Measurements from ENCODE around the gene SLC39A8. TPM values are rescaled to one million over a fixed set of nuclear protein-coding genes. Genes with fewer than 3 reads are reported as not detected.
"Not testable (repeated sequence)": the region's sequence is repeated elsewhere in the genome, so short reads cannot be mapped to it uniquely, and the experiment has no call there.

SLC39A8 gene
- polyA plus RNA-seq, 1 donor, result 8.0 TPM

DNA sequence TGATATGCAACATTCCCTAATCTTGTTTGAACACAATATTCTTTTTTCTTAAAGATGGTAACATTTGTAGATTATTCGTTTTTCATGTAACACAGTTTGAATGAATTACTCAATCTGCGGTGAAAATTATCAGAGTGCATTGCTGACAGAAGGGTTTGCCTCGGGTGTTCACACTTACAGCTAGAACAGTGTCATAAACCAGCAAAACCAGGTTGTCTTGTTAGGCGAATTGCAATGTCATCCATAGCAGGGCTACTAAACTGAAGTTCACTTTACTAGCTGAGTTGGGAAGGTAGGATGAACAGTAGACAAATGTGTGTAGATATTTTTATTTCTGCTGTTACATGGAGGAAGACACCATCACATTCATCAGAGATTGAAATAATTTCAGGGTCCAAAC is 98.9 kb downstream of the SLC39A8 start:
- H3K4me1 ChIP-seq (ENCODE audit: control insufficient read depth, insufficient read depth, low read length), result no peaks in the 10 kb centered on the region
- no peaks in the 10 kb centered on the region for H3K27me3 ChIP-seq (ENCODE audit: control insufficient read depth, insufficient read depth, low read length)
- H3K36me3 ChIP-seq (ENCODE audit: control insufficient read depth, insufficient read depth, low read length), result no peaks in the 10 kb centered on the region
- DNase-seq, result no peak
- no peak overlapping the region for H3K27ac ChIP-seq (ENCODE audit: low read length)
- WGBS (ENCODE audit: insufficient coverage, low lambda C conversion rate), result 67% methylated on average over 2 of the region's 4 CpGs
- H3K4me3 ChIP-seq (ENCODE audit: low read length), result no peak overlapping the region
- H3K9me3 ChIP-seq (ENCODE audit: control insufficient read depth, low read depth, low read length), result peaks cover 12% of the 10 kb centered on the region

DNA sequence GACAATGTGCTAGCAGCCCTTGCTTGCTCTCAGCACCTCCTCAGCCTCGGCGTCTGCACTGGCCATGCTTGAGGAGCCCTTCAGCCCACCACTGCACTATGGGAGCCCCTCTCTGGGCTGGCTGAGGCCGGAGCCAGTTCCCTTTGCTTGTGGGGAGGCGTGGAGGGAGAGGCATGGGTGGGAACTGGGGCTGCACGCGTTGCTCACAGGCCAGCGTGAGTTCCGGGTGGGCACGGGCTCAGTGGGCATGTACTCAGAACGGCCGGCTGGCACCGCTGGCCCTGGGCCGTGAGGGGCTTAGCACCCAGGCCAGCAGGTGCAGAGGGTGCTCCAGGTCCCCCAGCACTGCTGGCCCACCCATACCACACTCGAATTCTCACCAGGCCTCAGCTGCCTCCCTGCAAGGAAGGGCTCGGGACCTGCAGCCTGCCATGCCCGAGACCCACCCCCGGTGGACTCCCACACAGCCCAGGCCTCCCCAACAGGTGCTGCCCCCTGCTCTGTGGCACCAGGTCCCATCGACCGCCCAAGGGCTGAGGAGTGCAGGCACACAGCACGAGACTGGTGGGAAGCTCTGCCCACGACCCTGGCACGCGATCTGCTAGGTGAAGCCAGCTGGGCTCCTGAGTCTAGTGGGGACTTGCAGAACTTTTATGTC is 100.3 kb downstream of the SLC39A8 start:
- WGBS (ENCODE audit: insufficient coverage, low lambda C conversion rate), result no CpG with 5 or more reads among the region's 23 CpGs
- H3K4me1 ChIP-seq (ENCODE audit: control insufficient read depth, insufficient read depth, low read length), result no peaks in the 10 kb centered on the region
- no peaks in the 10 kb centered on the region for H3K27me3 ChIP-seq (ENCODE audit: control insufficient read depth, insufficient read depth, low read length)
- H3K27ac ChIP-seq (ENCODE audit: low read length), result no peak overlapping the region
- no peak for DNase-seq
- no peaks in the 10 kb centered on the region for H3K36me3 ChIP-seq (ENCODE audit: control insufficient read depth, insufficient read depth, low read length)
- no peak overlapping the region for H3K4me3 ChIP-seq (ENCODE audit: low read length)
- H3K9me3 ChIP-seq (ENCODE audit: control insufficient read depth, low read depth, low read length), result peaks cover 8% of the 10 kb centered on the region

DNA sequence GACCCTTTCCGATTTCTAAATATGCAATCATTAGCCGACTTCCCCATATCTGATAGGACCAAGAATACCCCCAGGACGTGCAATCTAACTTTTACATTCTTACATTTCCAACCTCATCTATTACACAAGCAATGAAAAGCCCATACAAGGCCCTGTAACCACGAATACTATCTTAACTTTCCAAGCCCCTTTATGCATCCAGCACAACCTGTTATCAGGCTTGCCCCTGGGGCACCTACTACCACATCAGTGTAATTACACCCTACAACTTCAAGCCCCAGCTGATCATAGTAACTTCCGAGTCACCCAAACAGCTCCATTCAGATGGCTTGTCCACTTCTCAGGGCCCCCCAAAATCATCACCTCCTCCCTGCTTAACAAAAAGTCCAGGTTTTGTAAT is 102.0 kb downstream of the SLC39A8 start:
- WGBS (ENCODE audit: insufficient coverage, low lambda C conversion rate), result no CpG with 5 or more reads among the region's 5 CpGs
- not testable (repeated sequence) for H3K4me3 ChIP-seq (ENCODE audit: low read length); H3K36me3 ChIP-seq (ENCODE audit: control insufficient read depth, insufficient read depth, low read length); H3K4me1 ChIP-seq (ENCODE audit: control insufficient read depth, insufficient read depth, low read length); H3K9me3 ChIP-seq (ENCODE audit: control insufficient read depth, low read depth, low read length); DNase-seq; H3K27me3 ChIP-seq (ENCODE audit: control insufficient read depth, insufficient read depth, low read length); H3K27ac ChIP-seq (ENCODE audit: low read length)

DNA sequence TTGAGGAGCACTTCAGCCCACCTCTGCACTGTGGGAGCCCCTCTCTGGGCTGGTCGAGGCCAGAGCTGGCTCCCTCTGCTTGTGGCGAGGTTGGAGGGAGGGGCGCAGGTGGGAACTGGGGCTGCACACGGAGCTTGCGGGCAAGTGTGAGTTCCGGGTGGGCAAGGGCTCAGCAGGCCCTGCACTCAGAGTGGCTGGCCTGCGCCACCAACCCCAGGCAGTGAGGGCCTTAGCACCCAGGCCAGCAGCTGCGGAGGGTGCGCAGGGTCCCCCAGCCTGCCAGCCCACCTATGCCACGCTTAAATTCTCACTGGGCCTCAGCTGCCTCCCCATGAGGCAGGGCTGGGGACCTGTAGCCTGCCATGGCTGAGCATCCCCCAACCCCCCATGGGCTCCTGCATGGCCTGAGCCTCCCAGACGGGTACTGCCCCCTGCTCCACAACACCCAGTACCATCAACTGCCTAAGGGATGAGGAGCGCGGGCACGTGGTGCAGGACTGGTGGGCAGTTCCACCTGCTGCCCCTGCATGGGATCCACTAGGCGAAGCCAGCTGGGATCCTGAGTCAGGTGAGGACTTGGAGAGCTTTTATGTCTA is 110.9 kb downstream of the SLC39A8 start:
- Histone ChIP-seq H3K9me3 (ENCODE audit: control insufficient read depth, low read depth, low read length) (peaks cover 7% of the 10 kb centered on the region), H3K27me3 (ENCODE audit: control insufficient read depth, insufficient read depth, low read length) (no peaks in the 10 kb centered on the region), H3K4me1 (ENCODE audit: control insufficient read depth, insufficient read depth, low read length) (no peaks in the 10 kb centered on the region), H3K4me3 (ENCODE audit: low read length) (no peak overlapping the region), H3K27ac (ENCODE audit: low read length) (no peak overlapping the region), H3K36me3 (ENCODE audit: control insufficient read depth, insufficient read depth, low read length) (no peaks in the 10 kb centered on the region)
- WGBS (ENCODE audit: insufficient coverage, low lambda C conversion rate), result no CpG with 5 or more reads among the region's 15 CpGs
- no peak for DNase-seq

DNA sequence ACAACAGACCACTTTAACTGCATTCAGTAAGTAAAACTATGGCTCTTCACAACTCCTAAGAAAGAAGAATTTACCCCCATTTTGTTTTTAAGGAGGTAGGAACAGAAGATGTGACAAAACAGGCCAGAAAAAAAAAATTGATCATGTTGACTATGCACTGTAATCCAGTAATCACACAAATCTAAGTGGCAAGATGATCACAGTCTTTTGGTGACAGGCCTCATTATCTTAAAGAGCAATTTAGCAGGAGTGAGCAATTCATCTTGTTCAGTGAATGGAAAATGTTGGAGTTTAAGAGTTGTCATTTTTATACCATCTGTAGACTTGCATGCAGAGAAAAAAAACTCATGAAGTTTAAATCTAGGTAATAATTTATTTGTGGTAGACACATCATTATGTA is 115.1 kb downstream of the SLC39A8 start:
- Histone ChIP-seq H3K4me3 (ENCODE audit: low read length) (no peak overlapping the region), H3K27me3 (ENCODE audit: control insufficient read depth, insufficient read depth, low read length) (no peaks in the 10 kb centered on the region), H3K36me3 (ENCODE audit: control insufficient read depth, insufficient read depth, low read length) (no peaks in the 10 kb centered on the region), H3K4me1 (ENCODE audit: control insufficient read depth, insufficient read depth, low read length) (no peaks in the 10 kb centered on the region), H3K27ac (ENCODE audit: low read length) (no peak overlapping the region), H3K9me3 (ENCODE audit: control insufficient read depth, low read depth, low read length) (peaks cover 7% of the 10 kb centered on the region)
- no peak for DNase-seq

DNA sequence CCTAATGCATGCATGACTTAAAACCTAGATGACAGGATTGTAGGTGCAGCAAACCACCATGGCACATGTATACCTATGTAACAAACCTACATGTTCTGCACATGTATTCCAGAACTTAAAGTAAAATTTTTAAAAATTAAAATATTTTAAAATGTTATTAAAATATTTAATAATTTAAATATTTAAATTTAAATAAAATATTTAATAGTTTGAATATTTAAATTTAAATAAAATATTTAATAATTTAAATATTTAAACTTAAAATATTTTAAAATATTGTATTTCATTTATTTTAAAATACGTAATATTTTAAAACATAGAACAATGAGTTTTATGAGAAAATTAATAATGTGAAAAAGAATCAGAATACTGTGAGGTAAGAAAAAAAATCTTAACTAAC is 117.9 kb downstream of the SLC39A8 start:
- Histone ChIP-seq H3K9me3 (ENCODE audit: control insufficient read depth, low read depth, low read length) (no peaks in the 10 kb centered on the region), H3K36me3 (ENCODE audit: control insufficient read depth, insufficient read depth, low read length) (no peaks in the 10 kb centered on the region), H3K4me1 (ENCODE audit: control insufficient read depth, insufficient read depth, low read length) (no peaks in the 10 kb centered on the region), H3K27ac (ENCODE audit: low read length) (no peak overlapping the region), H3K4me3 (ENCODE audit: low read length) (no peak overlapping the region), H3K27me3 (ENCODE audit: control insufficient read depth, insufficient read depth, low read length) (no peaks in the 10 kb centered on the region)
- 100% methylated on average over 1 of the region's 1 CpG for whole genome bisulfite sequencing (ENCODE audit: insufficient coverage, low lambda C conversion rate)
- DNase-seq, result no peak

DNA sequence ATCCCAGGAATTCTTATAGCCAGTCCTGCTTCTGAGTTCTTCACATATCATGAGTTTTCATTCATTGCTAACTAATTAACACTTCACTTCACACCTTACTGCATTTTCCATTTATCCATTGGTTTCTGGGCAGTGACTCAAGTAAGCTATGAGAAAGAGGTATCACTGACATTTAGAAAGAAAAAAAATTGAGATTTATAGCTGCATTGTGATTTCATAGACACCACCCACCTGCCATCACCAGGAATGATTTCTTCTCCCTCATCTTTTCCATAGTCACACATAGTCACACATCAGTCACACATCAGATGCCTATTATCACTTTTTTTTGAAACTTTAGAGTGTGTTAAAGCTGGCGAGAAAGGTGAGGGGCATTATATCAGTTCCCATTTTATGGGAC is 121.8 kb downstream of the SLC39A8 start:
- no peak for DNase-seq
- no peaks in the 10 kb centered on the region for H3K27me3 ChIP-seq (ENCODE audit: control insufficient read depth, insufficient read depth, low read length)
- H3K4me1 ChIP-seq (ENCODE audit: control insufficient read depth, insufficient read depth, low read length), result no peaks in the 10 kb centered on the region
- no peak overlapping the region for H3K27ac ChIP-seq (ENCODE audit: low read length)
- H3K4me3 ChIP-seq (ENCODE audit: low read length), result no peak overlapping the region
- no peaks in the 10 kb centered on the region for H3K9me3 ChIP-seq (ENCODE audit: control insufficient read depth, low read depth, low read length)
- H3K36me3 ChIP-seq (ENCODE audit: control insufficient read depth, insufficient read depth, low read length), result no peaks in the 10 kb centered on the region
- no CpG with 5 or more reads among the region's 1 CpG for WGBS (ENCODE audit: insufficient coverage, low lambda C conversion rate)

DNA sequence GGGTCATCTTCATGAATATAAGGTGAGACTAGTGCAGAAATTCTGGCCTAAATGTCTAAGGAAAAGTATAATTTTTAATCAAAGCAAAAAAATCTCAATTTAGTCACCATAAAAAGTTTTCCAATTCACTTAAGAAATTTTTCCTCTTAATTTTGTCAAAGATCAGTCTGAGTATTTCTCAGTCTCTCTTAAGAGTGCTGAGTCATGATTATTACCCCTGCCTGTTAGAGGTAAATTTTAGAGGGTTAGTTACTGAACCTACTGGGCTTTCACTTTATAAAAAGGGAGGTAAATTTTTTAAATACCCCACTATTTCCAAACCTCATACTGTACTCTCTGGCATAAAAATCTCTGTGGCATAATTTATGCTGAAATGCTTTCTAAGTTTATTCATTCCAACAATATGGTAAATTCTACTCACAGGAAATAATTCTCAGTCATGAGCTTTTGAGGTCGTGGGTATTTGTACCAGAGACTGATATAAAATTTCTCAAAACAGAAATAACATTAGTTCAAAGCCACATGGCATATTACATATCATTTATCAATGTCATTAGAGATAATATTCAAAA is 122.4 kb downstream of the SLC39A8 start:
- Histone ChIP-seq H3K27ac (ENCODE audit: low read length) (no peak overlapping the region), H3K27me3 (ENCODE audit: control insufficient read depth, insufficient read depth, low read length) (no peaks in the 10 kb centered on the region), H3K36me3 (ENCODE audit: control insufficient read depth, insufficient read depth, low read length) (no peaks in the 10 kb centered on the region), H3K9me3 (ENCODE audit: control insufficient read depth, low read depth, low read length) (no peaks in the 10 kb centered on the region), H3K4me1 (ENCODE audit: control insufficient read depth, insufficient read depth, low read length) (no peaks in the 10 kb centered on the region), H3K4me3 (ENCODE audit: low read length) (no peak overlapping the region)
- no peak for DNase-seq
- no CpG with 5 or more reads among the region's 1 CpG for WGBS (ENCODE audit: insufficient coverage, low lambda C conversion rate)

DNA sequence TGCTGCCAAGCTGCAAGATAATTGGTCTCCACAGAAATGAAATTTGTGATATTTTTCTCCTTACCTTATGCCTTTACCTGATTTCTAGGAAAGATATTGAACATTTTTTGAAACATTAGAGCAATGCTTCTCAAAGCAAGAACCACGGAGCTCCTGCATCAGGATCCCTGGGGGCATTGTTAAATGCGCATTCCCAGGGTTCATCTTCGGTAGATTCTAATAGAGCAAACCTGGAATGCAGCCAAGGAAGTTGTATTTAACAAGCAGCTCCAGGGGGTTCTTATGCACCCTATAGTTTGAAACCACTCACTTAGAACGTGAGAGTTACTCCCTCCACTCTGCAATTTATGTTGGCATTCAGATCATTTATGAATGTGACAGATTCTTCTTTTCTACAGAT is 126.2 kb downstream of the SLC39A8 start:
- no peak for DNase-seq
- Histone ChIP-seq H3K27me3 (ENCODE audit: control insufficient read depth, insufficient read depth, low read length) (no peaks in the 10 kb centered on the region), H3K4me1 (ENCODE audit: control insufficient read depth, insufficient read depth, low read length) (no peaks in the 10 kb centered on the region), H3K4me3 (ENCODE audit: low read length) (no peak overlapping the region), H3K9me3 (ENCODE audit: control insufficient read depth, low read depth, low read length) (no peaks in the 10 kb centered on the region), H3K27ac (ENCODE audit: low read length) (no peak overlapping the region), H3K36me3 (ENCODE audit: control insufficient read depth, insufficient read depth, low read length) (no peaks in the 10 kb centered on the region)
- WGBS (ENCODE audit: insufficient coverage, low lambda C conversion rate), result 14% methylated on average over 1 of the region's 4 CpGs

DNA sequence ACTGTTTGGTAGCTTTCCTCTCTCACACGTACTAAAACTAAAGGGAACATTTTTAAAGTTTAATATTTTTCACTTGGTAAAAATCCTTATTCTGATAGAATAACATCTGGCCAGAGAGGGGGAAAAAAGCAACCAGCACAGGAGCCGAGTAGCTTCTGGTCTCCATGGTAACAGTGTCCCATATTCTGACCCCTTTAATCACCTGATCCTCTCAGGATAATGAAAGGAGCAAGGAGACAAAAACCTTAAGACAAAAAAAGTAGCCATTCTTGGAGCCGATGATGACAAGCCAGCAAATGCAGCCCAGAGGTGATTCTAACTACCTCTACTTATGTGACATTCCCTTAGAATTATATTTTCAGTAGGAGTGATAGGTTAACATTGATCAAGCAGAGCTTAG is 126.6 kb downstream of the SLC39A8 start:
- Histone ChIP-seq H3K27me3 (ENCODE audit: control insufficient read depth, insufficient read depth, low read length) (no peaks in the 10 kb centered on the region), H3K9me3 (ENCODE audit: control insufficient read depth, low read depth, low read length) (no peaks in the 10 kb centered on the region), H3K36me3 (ENCODE audit: control insufficient read depth, insufficient read depth, low read length) (no peaks in the 10 kb centered on the region), H3K4me3 (ENCODE audit: low read length) (no peak overlapping the region), H3K4me1 (ENCODE audit: control insufficient read depth, insufficient read depth, low read length) (no peaks in the 10 kb centered on the region), H3K27ac (ENCODE audit: low read length) (no peak overlapping the region)
- WGBS (ENCODE audit: insufficient coverage, low lambda C conversion rate), result no CpG with 5 or more reads among the region's 3 CpGs
- no peak for DNase-seq

Measured in large intestine (tissue), 3 donors.